Epithelial cell of proximal tubule (primary cell): ENCODE measurements around the gene TULP3. TPM values are rescaled to one million over a fixed set of nuclear protein-coding genes. Genes with fewer than 3 reads are reported as not detected.
A peak's percentile ranks its signal among the peaks of the same experiment; 100 is the strongest.

Source experiments
- DNase-seq: peaks from one replicate; pipeline ENCODE4 v3.0.0-alpha.2; 2011; ENCODE audit warnings: low read depth
- H3K4me3 ChIP-seq: 2 replicates; pipeline ENCODE4 v1.5.1; 2011; ENCODE audit warnings: low read depth, mild to moderate bottlenecking, low read length
- total RNA-seq: library from RNA; depleted of rRNA; stranded (reverse); fragments of >200 nt; gene quantifications from 2 replicates; pipeline ENCODE4 v1.2.3, GENCODE V29; 2015
- TF ChIP-seq, protein P1 (sequence below): conservative IDR thresholded peaks from 2 replicates; pipeline ENCODE4 v1.5.1; 2012; ENCODE audit warnings: low read depth, mild to moderate bottlenecking, low read length

Gene TULP3
- total RNA-seq, 1 donor from 2014 or later, result 26.6 TPM

DNA sequence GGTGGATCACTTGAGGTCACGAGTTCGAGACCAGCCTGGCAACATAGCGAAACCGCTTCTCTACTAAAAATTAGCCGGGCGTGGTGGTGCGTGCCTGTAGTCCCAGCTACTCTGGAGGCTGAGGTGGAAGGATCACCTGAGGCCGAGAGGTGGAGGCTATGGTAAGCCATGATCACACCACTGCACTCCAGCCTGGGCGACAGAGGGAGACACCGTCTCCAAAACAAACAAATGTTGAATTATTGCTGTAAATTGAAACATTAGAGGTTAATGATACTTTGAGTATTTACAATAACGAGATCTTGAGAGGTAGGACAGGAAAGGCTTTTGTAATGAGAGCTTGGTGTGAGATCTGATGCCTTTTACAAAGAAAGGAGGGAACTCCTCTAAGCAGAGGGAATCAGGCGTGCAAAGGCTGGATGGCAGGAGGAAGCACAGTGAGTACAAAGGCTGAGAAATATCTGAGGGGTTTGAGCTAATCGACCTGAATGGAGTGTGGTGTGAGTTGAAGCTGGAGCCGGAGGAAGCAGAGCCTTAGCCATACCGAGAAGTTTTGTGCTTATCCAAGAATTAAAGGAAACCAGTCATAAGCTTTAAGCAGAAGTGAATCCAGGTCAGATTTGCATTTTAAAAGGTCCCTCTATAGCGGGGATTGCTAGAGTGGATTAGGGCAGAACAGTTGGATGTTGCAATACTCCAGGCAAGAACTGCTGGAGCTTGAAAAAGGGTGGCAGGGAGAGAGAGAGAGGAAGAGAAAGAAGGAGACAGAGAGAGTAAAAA is 12.5 kb upstream of the TULP3 start:
- peak; percentile 68 for DNase-seq

DNA sequence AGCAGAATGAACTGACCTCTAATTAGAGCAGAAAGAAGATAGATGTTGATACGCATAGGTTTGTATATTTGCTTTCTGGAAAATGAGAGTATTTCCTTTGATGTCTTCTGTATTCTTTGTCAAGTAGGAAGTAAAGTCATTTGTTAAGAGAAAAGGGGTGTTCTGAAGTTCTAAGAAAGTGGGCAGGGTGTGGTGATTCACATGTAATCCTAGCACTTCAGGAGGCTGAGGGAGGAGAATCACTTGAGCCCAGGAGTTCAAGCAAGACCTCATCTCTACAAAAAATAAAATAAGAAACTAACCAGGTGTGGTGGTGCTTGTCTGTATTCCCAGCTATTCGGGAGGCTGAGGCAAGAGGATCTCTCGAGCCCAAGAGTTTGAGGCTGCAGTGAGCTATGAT is 10.8 kb upstream of the TULP3 start:
- TF ChIP-seq, protein P1, sequence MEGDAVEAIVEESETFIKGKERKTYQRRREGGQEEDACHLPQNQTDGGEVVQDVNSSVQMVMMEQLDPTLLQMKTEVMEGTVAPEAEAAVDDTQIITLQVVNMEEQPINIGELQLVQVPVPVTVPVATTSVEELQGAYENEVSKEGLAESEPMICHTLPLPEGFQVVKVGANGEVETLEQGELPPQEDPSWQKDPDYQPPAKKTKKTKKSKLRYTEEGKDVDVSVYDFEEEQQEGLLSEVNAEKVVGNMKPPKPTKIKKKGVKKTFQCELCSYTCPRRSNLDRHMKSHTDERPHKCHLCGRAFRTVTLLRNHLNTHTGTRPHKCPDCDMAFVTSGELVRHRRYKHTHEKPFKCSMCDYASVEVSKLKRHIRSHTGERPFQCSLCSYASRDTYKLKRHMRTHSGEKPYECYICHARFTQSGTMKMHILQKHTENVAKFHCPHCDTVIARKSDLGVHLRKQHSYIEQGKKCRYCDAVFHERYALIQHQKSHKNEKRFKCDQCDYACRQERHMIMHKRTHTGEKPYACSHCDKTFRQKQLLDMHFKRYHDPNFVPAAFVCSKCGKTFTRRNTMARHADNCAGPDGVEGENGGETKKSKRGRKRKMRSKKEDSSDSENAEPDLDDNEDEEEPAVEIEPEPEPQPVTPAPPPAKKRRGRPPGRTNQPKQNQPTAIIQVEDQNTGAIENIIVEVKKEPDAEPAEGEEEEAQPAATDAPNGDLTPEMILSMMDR, result no peak
- H3K4me3 ChIP-seq, result no peak overlapping the region
- no peak for DNase-seq

More for the DNA sequence above, 12.5 kb upstream of the TULP3 start:
- peak overlapping the region; percentile 92 for H3K4me3 ChIP-seq
- TF ChIP-seq, protein P1, result no peak

DNA sequence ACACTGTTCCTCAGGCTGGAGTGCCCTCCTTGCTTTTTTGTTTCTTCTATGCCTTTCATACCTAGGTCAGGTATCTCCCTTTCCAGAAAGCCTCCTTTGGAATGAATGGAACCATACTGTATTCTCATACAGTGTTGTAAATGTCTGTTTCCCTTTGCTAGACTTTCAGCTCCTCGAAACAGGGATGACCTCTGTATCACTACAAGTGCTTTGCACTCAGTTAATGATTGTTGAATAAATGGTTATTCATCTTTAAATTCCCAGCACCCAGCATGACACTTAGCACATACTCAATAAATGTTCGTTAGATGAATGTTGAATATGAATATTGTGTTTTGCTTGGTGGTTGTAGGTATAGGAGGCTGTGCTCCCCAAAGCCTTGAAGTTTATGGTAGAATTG is 5.9 kb upstream of the TULP3 start:
- DNase-seq, result no peak
- TF ChIP-seq, protein P1, result no peak

DNA sequence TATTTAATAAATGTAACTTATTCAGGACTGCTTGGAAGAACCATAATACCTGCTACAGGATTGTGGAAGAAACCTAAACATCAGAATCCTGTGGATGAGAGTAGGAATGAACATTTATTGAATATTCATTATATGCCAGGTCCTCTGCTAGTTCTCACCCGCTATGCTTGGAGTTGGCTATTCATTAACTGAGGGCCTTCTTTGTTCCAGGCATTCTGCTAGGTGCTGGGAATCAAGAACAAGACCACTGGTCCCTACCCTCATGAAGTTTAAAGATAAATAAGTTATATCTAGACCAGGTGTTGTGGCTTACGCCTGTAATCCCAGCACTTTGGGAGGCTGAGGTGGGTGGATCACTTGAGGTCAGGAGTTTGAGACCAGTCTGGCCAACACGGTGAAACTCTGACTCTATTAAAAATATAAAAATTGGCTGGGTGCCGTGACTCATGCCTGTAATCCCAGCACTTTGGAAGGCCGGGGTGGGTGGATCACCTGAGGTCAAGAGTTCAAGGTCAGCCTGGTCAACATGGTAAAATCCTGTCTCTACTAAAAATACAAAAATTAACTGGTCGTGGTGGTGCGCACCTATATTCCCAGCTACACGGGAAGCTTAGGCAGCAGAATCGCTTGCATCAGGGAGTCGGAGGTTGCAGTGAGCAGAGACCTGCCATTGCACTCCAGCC is 3.8 kb upstream of the TULP3 start:
- TF ChIP-seq, protein P1, result no peak
- no peak overlapping the region for H3K4me3 ChIP-seq
- no peak for DNase-seq

More for the DNA sequence above, 5.9 kb upstream of the TULP3 start:
- peak overlapping the region; percentile 35 for H3K4me3 ChIP-seq

DNA sequence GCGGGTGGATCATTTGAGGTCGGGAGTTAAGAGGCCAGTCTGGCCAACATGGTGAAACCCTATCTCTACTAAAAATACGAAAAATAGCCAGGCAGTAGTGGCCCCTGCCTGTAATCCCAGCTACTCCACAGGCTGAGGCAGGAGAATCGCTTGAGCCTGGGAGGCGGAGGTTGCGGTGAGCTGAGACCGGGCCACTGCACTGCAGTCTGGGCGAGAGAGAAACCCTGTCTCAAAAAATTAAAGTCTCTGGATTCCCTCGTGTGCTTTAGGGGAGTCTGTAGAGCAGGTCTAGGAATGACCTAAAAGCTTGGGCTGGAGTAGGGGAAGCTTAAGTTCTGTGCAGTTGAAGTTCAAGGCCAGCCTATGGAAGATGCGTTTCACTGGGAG is 697 bp upstream of the TULP3 start:
- H3K4me3 ChIP-seq, result peak overlapping the region; percentile 82
- TF ChIP-seq, protein P1, result no peak
- DNase-seq, result no peak

DNA sequence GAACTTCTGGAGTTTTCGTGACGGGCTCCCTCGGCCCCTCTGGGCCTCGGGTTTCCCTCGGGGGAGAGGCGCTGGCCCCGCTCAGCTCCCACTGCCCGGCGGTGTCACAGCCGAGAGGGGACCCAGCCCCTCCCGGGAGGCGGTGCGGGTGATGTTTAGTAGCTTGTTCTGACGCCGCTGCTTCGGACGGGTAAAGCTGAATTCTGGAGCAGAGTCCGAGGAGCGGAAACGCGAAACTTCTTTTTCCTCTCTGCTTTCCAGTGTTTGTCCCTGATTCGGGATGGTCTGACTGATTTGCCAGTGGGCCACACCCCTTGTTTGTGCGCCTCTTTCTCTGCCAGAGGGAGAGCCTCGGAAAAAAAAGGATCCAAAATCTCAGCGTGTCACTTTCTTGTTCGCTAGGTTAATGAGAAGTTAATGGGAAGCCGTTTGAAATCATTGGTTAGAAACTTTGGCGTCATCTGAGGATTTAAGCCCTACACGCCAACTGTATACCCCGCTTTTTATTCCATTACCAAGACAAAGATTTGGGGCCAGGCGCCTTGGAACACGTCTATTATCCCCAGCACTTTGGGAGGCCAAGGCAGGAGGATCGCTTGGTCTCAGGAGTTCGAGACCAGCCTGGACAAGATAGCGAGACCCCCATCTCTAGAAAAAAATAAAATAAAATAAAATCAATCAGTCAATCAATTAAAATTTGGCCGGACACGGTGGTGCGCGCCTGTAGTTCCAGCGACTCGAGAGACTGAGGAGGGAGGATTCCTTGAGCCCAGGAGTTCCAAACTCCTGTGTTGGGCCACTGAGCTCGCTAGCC is 756 bp downstream of the TULP3 start:
- TF ChIP-seq, protein P1, result no peak
- no peak for DNase-seq

More for the DNA sequence above, 756 bp downstream of the TULP3 start:
- peak overlapping the region; percentile 82 for H3K4me3 ChIP-seq
